ENCODE data around the gene LIPT1.
"Not testable (repeated sequence)": the region's sequence is repeated elsewhere in the genome, so short reads cannot be mapped to it uniquely, and the experiment has no call there.

LIPT1 gene

DNA sequence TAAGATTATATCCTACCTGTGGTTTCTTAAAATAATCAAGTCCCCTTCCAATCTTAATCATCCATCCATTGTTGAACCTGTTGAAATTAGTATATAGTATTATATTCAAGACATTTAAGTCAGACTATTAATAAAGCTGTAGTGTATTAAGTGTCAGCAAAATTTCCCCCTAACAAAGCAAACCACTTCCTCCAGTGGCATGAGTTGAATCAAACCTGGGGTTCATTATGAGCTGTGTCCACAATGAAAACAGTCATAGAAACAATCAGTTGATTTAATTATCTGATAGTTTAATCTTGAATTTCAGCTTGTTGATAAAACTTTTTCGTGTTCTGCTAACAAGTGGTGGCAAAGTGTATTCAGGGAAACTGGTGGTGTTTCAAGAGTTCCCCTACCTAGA is 14.8 kb downstream of the LIPT1 start:
- peaks cover 82% of the 10 kb centered on the region for H3K36me3 ChIP-seq
- no peak overlapping the region for H3K9ac ChIP-seq
- no peaks in the 10 kb centered on the region for H3K4me1 ChIP-seq
- no peak overlapping the region for H3K4me2 ChIP-seq
- TF ChIP-seq Cebpa-rat (IDR thresholded peaks at IDR 0.05) = no peak
- H3K27ac ChIP-seq = no peak overlapping the region
- H4K20me1 ChIP-seq = peaks cover 23% of the 10 kb centered on the region
- no peaks in the 10 kb centered on the region for H3K9me3 ChIP-seq
- H3K27me3 ChIP-seq = no peaks in the 10 kb centered on the region
- H3K4me3 ChIP-seq = no peak overlapping the region

DNA sequence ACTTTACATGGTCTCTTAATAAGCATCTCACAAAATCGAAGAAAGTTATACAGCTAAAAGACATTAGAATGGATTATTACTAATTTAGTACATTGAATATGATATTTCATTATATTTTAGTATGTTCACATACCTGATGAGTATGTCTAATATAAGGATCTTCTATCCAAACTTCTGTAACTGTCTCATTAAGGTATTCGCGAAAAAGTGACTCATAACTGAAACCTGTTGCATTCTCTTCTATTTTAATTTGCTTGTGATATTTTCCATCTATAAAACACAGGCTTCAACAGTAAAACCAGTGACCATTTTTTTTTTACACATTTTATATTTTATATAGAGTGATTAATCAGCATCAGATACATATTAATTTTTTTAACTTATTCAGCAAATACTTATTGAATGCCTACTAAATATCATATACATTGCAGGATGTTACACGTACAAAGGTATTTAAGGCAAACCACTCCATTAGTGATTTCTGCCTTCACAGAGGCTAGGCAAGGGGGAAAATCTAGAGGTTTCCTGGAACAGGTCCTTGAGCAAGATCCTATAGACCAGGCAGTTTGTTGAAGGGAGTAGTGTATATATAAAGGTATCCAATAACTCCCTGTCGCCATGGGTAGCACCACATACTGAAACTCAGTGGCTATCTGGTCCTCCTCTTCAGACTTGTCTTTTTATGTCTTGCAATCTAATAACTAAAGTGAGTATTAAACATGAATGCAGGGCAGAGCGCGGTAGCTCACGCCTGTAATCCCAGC is 16.8 kb downstream of the LIPT1 start:
- TF ChIP-seq Cebpa-rat (IDR thresholded peaks at IDR 0.05) = no peak
- Histone ChIP-seq H3K4me3 (no peak overlapping the region), H3K4me2 (no peak overlapping the region), H3K4me1 (no peaks in the 10 kb centered on the region), H3K27me3 (no peaks in the 10 kb centered on the region), H3K27ac (no peak overlapping the region), H3K9me3 (no peaks in the 10 kb centered on the region), H3K36me3 (peaks cover 62% of the 10 kb centered on the region), H3K9ac (no peak overlapping the region), H4K20me1 (peaks cover 31% of the 10 kb centered on the region)

DNA sequence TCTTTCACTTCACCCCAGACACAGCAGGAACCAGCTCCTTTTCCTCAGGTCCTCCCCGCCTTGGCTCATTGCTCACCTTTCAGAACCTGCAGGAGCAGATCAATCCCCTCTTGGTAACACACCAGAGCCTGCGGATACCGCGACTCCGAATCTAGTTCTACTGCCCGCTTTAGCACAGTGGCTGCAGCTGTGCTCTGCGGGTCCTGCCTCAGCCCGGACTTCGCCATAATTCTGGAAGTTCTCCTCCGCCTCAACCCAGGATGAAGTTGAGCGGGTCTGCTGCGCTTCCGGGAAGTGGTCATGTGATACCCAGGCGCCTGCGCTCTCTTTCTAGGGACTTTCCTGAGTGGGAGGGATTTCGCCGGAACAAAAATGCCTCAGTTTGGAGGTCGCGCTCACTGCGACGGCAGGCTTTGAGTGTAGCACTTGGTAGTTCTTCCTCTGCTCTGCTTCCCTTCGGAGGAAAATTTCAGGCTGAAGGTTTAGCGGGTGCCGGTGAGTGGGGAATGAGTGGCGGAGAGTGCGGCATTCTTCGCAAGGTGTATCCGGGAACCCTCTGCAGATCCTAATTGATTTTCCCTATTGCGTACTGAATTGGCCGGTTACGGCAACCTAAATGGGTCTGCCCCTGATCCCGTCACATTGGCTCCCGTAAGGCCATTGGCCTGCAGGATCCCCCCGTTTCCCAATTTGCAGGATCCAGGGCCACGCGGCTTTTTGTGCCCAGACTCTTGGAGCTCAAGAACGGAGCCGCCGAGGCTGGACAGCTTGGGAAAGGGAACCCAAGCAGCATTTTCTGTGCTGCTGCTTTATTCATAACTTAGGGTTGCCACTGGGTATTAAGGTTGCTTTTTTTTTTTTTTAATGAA is 26.2 kb downstream of the LIPT1 start, which contains the start of the genes MITD1 and MRPL30:
MITD1 (minus strand) TSS at position 304 of the 869 bp plus-strand sequence; CDS start at position 227, 77 bp downstream.
MRPL30 (plus strand) TSS at position 430 of the 869 bp plus-strand sequence. CDS start 5,020 bp downstream, outside the sequence.
- peaks cover under 1% of the 10 kb centered on the region; the same call in 1 of the 2 replicates for H3K36me3 ChIP-seq
- H4K20me1 ChIP-seq = peaks cover 42% of the 10 kb centered on the region
- H3K4me3 ChIP-seq = peak within 1 kb of the TSS; percentile 86
- peak within 1 kb of the TSS; percentile 84 for H3K9ac ChIP-seq
- no peaks in the 10 kb centered on the region for H3K9me3 ChIP-seq
- H3K27ac ChIP-seq = peak within 1 kb of the TSS; percentile 78
- peak within 1 kb of the TSS; percentile 90 for H3K4me2 ChIP-seq
- no peak for TF ChIP-seq Cebpa-rat (IDR thresholded peaks at IDR 0.05)
- peaks cover 25% of the 10 kb centered on the region for H3K4me1 ChIP-seq
- H3K27me3 ChIP-seq = no peaks in the 10 kb centered on the region

DNA sequence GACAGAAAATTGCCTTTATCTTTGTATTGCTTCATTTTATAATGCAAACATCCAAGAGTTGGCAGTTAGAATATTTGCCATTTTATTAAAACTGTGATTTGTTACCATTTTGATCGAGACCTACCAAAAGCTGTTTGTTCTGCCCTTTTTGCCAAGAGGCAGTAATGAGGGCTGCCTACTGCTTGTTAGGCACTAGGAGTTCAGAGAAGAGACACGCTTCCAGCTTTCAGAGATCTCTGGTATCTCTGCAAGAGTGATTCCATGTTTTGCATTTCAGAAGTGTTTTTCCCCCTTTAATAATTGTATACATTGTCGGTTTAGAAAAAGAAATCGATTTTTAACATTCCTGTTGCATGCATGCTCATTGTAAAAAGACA is 26.8 kb downstream of the LIPT1 start:
- Histone ChIP-seq H3K9me3 (no peaks in the 10 kb centered on the region), H3K27me3 (no peaks in the 10 kb centered on the region), H3K4me3 (peak overlapping the region; percentile 86), H3K36me3 (peaks cover 7% of the 10 kb centered on the region; the same call in 1 of the 2 replicates), H4K20me1 (peaks cover 42% of the 10 kb centered on the region), H3K9ac (peak overlapping the region; percentile 84), H3K4me1 (peaks cover 25% of the 10 kb centered on the region), H3K27ac (peak overlapping the region; percentile 78), H3K4me2 (peak overlapping the region; percentile 90)
- no peak for TF ChIP-seq Cebpa-rat (IDR thresholded peaks at IDR 0.05)

DNA sequence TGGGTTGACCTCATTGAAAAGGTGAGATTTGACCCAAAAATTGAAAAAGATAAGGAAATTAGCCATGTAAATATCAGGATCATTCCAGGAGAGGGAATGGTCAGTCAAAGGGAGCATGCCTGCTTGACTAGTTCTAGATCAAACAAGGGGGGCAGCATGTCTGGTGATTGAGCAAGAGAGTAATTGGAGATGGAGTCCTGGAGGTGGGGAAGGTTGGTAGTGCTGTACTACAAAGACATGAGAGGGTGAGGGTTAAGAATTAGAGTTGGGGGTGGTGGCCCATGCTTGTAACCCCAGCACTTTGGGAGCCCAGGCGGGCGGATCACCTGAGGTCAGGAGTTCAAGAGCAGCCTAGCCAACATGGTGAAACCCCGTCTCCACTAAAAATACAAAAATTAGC is 28.3 kb downstream of the LIPT1 start:
- H3K27ac ChIP-seq = no peak overlapping the region
- no peaks in the 10 kb centered on the region for H3K9me3 ChIP-seq
- H3K36me3 ChIP-seq = peaks cover 20% of the 10 kb centered on the region
- no peak overlapping the region for H3K4me3 ChIP-seq
- peaks cover 46% of the 10 kb centered on the region for H4K20me1 ChIP-seq
- TF ChIP-seq Cebpa-rat (IDR thresholded peaks at IDR 0.05) = no peak
- H3K4me1 ChIP-seq = peaks cover 25% of the 10 kb centered on the region
- H3K9ac ChIP-seq = no peak overlapping the region
- H3K27me3 ChIP-seq = no peaks in the 10 kb centered on the region
- no peak overlapping the region for H3K4me2 ChIP-seq

DNA sequence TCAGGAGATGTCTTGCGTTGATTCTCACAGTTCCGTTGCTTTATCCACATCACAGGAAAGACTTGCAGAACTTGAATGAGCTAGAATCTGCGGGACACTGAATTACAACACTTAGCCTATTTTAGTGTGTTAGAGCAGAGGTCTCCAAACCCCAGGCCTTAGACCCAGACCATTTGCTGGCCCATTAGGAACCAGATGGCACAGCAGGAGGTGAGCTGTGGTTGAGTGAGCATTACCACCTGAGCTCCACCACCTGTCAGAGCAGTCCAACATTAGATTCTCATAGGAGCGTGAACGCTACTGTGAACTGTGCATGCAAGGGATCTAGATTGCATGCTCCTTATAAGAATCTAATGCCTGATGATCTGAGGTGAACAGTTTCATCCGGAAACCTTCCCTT is 30.0 kb downstream of the LIPT1 start:
- no peak overlapping the region for H3K4me2 ChIP-seq

DNA sequence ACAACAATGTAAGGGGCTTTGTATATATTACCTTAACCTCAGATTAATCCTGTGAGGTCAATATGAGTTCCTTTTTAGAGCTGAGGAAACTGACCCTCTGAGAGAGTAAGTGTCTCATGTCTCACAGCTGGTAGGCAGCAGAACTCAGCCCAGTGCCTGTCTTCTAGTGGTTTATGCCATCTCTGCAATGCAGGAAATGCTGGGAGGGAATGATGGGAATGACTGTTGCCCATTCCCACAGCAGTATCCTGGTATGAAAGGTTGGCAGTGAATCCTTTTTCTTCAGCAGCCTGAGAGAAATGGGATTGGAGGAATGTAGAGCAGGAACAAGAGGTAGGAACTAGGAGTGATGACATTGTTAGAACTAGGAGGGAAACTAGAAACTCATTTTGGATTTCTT is 32.2 kb downstream of the LIPT1 start:
- Histone ChIP-seq H3K27ac (no peak overlapping the region), H3K9me3 (no peaks in the 10 kb centered on the region), H3K4me1 (peaks cover 5% of the 10 kb centered on the region), H4K20me1 (peaks cover 43% of the 10 kb centered on the region), H3K27me3 (no peaks in the 10 kb centered on the region), H3K4me3 (no peak overlapping the region), H3K36me3 (peaks cover 58% of the 10 kb centered on the region), H3K9ac (no peak overlapping the region), H3K4me2 (no peak overlapping the region)
- TF ChIP-seq Cebpa-rat (IDR thresholded peaks at IDR 0.05) = no peak

More for the DNA sequence above, 30.0 kb downstream of the LIPT1 start:
- no peak overlapping the region for H3K27ac ChIP-seq
- H3K4me1 ChIP-seq = peaks cover 16% of the 10 kb centered on the region
- no peaks in the 10 kb centered on the region for H3K27me3 ChIP-seq
- H3K4me3 ChIP-seq = no peak overlapping the region
- H3K36me3 ChIP-seq = peaks cover 36% of the 10 kb centered on the region
- no peaks in the 10 kb centered on the region for H3K9me3 ChIP-seq
- TF ChIP-seq Cebpa-rat (IDR thresholded peaks at IDR 0.05) = no peak
- no peak overlapping the region for H3K9ac ChIP-seq
- H4K20me1 ChIP-seq = peaks cover 43% of the 10 kb centered on the region

DNA sequence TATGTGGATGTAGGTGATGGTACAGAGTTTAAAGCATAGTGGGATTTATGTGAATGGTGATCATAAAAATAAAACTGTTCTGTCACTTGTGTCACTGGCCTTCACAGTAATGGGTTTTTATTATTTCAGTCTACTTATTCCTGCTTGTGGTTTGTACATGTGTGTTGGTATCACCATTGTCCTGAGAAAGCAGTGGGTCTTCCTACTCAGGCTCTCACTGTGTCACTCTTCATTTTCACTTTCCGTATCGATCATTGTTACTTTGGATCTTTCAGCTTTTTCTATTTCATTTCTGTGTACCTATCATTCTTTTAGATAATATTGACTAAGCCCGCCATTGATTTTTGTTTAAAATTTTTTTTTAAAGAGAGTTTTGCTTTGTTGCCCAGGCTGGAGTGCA is 33.6 kb downstream of the LIPT1 start:
- H3K9ac ChIP-seq = no peak overlapping the region
- H4K20me1 ChIP-seq = peaks cover 43% of the 10 kb centered on the region
- H3K36me3 ChIP-seq = peaks cover 68% of the 10 kb centered on the region
- H3K27ac ChIP-seq = no peak overlapping the region
- no peak overlapping the region for H3K4me3 ChIP-seq
- H3K4me2 ChIP-seq = no peak overlapping the region
- H3K27me3 ChIP-seq = no peaks in the 10 kb centered on the region
- TF ChIP-seq Cebpa-rat (IDR thresholded peaks at IDR 0.05) = no peak
- no peaks in the 10 kb centered on the region for H3K9me3 ChIP-seq
- no peaks in the 10 kb centered on the region for H3K4me1 ChIP-seq

DNA sequence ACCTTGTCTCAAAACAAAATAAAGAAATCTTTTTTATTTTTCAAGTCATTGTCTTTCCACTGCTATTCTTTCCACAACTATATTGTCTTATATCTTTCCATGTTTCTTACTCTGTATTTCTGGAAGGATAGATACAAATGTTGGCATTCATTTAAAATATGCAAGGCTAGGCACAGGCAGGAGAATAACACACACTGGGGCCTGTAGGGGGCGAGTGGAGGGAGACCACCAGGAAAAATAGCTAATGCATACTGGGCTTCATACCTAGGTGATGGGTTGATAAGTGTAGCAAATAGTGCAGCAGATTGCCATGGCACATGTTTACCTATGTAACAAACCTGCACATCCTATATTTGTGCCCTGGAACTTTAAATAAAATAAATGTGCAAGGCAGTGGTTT is 35.8 kb downstream of the LIPT1 start:
- H3K36me3 ChIP-seq = peaks cover 88% of the 10 kb centered on the region
- no peaks in the 10 kb centered on the region for H3K27me3 ChIP-seq
- no peak overlapping the region for H3K9ac ChIP-seq

DNA sequence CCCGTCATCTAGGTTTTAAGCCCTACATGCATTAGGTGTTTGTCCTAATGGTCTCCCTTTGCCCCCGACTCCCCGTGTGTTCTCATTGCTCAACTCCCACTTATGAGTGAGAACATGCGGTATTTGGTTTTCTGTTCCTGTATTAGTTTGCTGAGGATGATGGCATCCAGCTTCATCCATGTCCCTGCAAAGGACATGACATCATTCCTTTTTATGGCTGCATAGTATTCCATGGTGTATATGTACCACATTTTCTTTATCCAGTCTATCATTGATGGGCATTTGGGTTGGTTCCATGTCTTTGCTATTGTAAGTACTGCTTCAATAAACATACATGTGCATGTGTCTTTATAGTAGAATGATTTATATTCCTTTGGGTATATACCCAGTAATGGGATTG is 37.6 kb downstream of the LIPT1 start:
- peaks cover 92% of the 10 kb centered on the region for H3K36me3 ChIP-seq
- H3K9me3 ChIP-seq, H3K27ac ChIP-seq, H3K4me2 ChIP-seq, H3K4me3 ChIP-seq, H3K27me3 ChIP-seq, H3K4me1 ChIP-seq, H4K20me1 ChIP-seq, H3K9ac ChIP-seq: not testable (repeated sequence)

More for the DNA sequence above, 35.8 kb downstream of the LIPT1 start:
- Histone ChIP-seq H3K4me3 (no peak overlapping the region), H3K27ac (no peak overlapping the region), H4K20me1 (peaks cover 26% of the 10 kb centered on the region; the same call in 1 of the 2 replicates), H3K4me1 (no peaks in the 10 kb centered on the region), H3K4me2 (no peak overlapping the region), H3K9me3 (no peaks in the 10 kb centered on the region)
- no peak for TF ChIP-seq Cebpa-rat (IDR thresholded peaks at IDR 0.05)

Measured in BLaER1 (cell line).